ENCODE measurements around the gene AFAP1L1.

- TF ChIP-seq CTCF (IDR thresholded peaks at IDR 0.05; ENCODE audit: extremely low read depth in 1 of 2, insufficient read depth in 1 of 2, low read depth in 1 of 2, low read length in 2 of 2) (no peak), POLR2AphosphoS5 (IDR thresholded peaks at IDR 0.05; ENCODE audit: insufficient read depth, low read depth, low read length) (no peak)
These were observed 94.6 kb downstream of the AFAP1L1 start for GRCh38 chr5:149366169-149366729.
